ENCODE data around the gene LRRC74B.

Gene LRRC74B

GRCh38 chr22:21104126-21104691, 58.5 kb downstream of the LRRC74B start:
- DNase-seq (ENCODE audit: low spot score): no peak

GRCh38 chr22:21105294-21105693, 59.5 kb downstream of the LRRC74B start:
- no peak for DNase-seq (ENCODE audit: low spot score)

GRCh38 chr22:21106000-21106399, 60.3 kb downstream of the LRRC74B start:
- DNase-seq (ENCODE audit: low spot score): no peak

GRCh38 chr22:21108379-21109115, 62.8 kb downstream of the LRRC74B start:
- DNase-seq (ENCODE audit: low spot score): no peak

All from D341Med (cell line).